K562 (cell line): Measurements from ENCODE around the gene NCAPD2. TPM values are rescaled to one million over a fixed set of nuclear protein-coding genes. Genes with fewer than 3 reads are reported as not detected.
A peak's percentile ranks its signal among the peaks of the same experiment; 100 is the strongest.

Experiments used
- CBX1 ChIP-seq: sonication (generic); IDR thresholded peaks from 2 replicates; pipeline ENCODE4 v1.6.1; 2016; ENCODE audit warnings: antibody characterized with exemption, low read depth, mild to moderate bottlenecking
- CBX2 ChIP-seq: fragments of 200-600 bp; sonication (generic); IDR thresholded peaks from one replicate; pipeline ENCODE4 v1.6.1; 2012; ENCODE audit warnings: mild to moderate bottlenecking, low read length, inconsistent platforms; ENCODE audit not compliant: insufficient read depth, poor library complexity, severe bottlenecking
- ELF2 ChIP-seq: fragments of 250-450 bp; sonication (Bioruptor Pico); IDR thresholded peaks from 2 replicates; pipeline ENCODE4 v1.5.0; 2021; ENCODE audit warnings: mild to moderate bottlenecking
- ETS2 ChIP-seq: IDR thresholded peaks from 2 replicates; pipeline ENCODE4 v1.6.1; 2016; ENCODE audit warnings: borderline replicate concordance, missing genetic modification characterization, mild to moderate bottlenecking, moderate library complexity, missing compliant biosample characterization; ENCODE audit not compliant: poor library complexity, severe bottlenecking
- EZH2 ChIP-seq: IDR thresholded peaks from 2 replicates; pipeline ENCODE4 v1.6.1; 2012; ENCODE audit warnings: low read depth, mild to moderate bottlenecking, inconsistent platforms, low read length, borderline replicate concordance
- GABPB1 ChIP-seq: sonication (generic); formaldehyde crosslinking; IDR thresholded peaks from 2 replicates; pipeline ENCODE4 v1.8.0; 2022; ENCODE audit warnings: mild to moderate bottlenecking, missing genetic modification reagents
- HINFP ChIP-seq: fragments of 450-650 bp; conservative IDR thresholded peaks from 2 replicates; pipeline ENCODE4 v1.6.1; 2016; ENCODE audit warnings: missing genetic modification characterization, low read depth, mild to moderate bottlenecking, control low read depth, missing compliant biosample characterization
- HLTF ChIP-seq: fragments of 450-650 bp; IDR thresholded peaks from 2 replicates; pipeline ENCODE4 v1.6.1; 2016
- KAT8 ChIP-seq: fragments of 450-650 bp; IDR thresholded peaks from 2 replicates; pipeline ENCODE4 v1.6.1; 2016; ENCODE audit warnings: low read depth, mild to moderate bottlenecking
- MIER1 ChIP-seq: fragments of 450-650 bp; IDR thresholded peaks from 2 replicates; pipeline ENCODE4 v1.6.1; 2016; ENCODE audit warnings: antibody characterized with exemption, mild to moderate bottlenecking, low read depth
- NFIX ChIP-seq: fragments of 250-450 bp; sonication (Bioruptor Pico); IDR thresholded peaks from 2 replicates; pipeline ENCODE4 v1.4.0; 2020; ENCODE audit warnings: low read depth, mild to moderate bottlenecking, moderate library complexity
- POLR3A ChIP-seq: IDR thresholded peaks from 2 replicates; pipeline ENCODE4 v1.6.1; 2011; ENCODE audit warnings: borderline replicate concordance, mild to moderate bottlenecking, moderate library complexity; ENCODE audit not compliant: insufficient read length, insufficient read depth; ENCODE audit errors: extremely low read depth
- PRMT5 ChIP-seq: sonication (generic); formaldehyde crosslinking; IDR thresholded peaks from 2 replicates; pipeline ENCODE4 v1.5.0; 2020; ENCODE audit warnings: missing genetic modification reagents
- RCOR1 ChIP-seq, 2 experiments: IDR thresholded peaks; 2 replicates each; pipeline ENCODE4 v1.6.1; 2012; ENCODE audit warnings: low read depth in 2 of 2, low read length in 2 of 2, borderline replicate concordance in 1 of 2, improper control_type of control experiment in 1 of 2
- RREB1 ChIP-seq: fragments of 250-450 bp; sonication (Bioruptor Pico); IDR thresholded peaks from 2 replicates; pipeline ENCODE4 v1.4.0; 2020
- SETDB1 ChIP-seq: IDR thresholded peaks from one replicate; pipeline ENCODE4 v1.6.1; 2012; ENCODE audit warnings: low read length, control low read depth, inconsistent platforms
- SMAD4 ChIP-seq: fragments of 250-450 bp; sonication (Bioruptor Pico); conservative IDR thresholded peaks from 2 replicates; pipeline ENCODE4 v1.8.0; 2021; ENCODE audit warnings: inconsistent platforms, mild to moderate bottlenecking, moderate library complexity
- SRSF3 ChIP-seq: fragments of 200-400 bp; formaldehyde crosslinking; IDR thresholded peaks from 2 replicates; pipeline ENCODE4 v1.6.1; 2016; ENCODE audit warnings: mild to moderate bottlenecking, low read length, moderate library complexity; ENCODE audit not compliant: insufficient read depth
- polyA plus RNA-seq, 8 experiments: library from polyadenylated mRNA; depleted of rRNA in 4 of 8; stranded (reverse) in 5 of 8; unstranded in 3 of 8; fragments of >200 nt; fragmentation: Nextera tagmentation in 2 of 8; fragmentation: Illumina TruSeq in 1 of 8; extraction: Ambion mirVana in 2 of 8; extraction: Trizol in 1 of 8; gene quantifications; 2 replicates each; pipeline versions ENCODE4 v1.2.1 to v1.2.3, GENCODE V29; 2011 to 2014; ENCODE audit warnings: inconsistent platforms in 1 of 8, missing spikeins in 1 of 8
- total RNA-seq, 7 experiments: library from RNA; depleted of rRNA in 6 of 7; stranded (reverse); fragments of >200 nt in 6 of 7; fragmentation: Illumina TruSeq in 2 of 7; extraction: Trizol in 2 of 7; gene quantifications; 2 replicates each; pipeline versions ENCODE4 v1.2.1 to v1.2.3, GENCODE V29; 2011 to 2021; ENCODE audit warnings: low replicate concordance in 1 of 7

Gene NCAPD2
- total and polyA plus RNA-seq, 9 of the 15 experiments (the other 6 are each of a cell fraction or from before 2014, with no cell fraction given): 16.9 to 93.7 (median 68.3) TPM

- TF ChIP-seq EZH2: no peak
- no peak for TF ChIP-seq KAT8
- TF ChIP-seq POLR3A: no peak
- peak in 1 of 2 experiments; percentile 28; a peak in 1 of 4 replicates for TF ChIP-seq RCOR1 (IDR thresholded peaks at IDR 0.05; ENCODE audit: borderline replicate concordance in 1 of 2, low read depth in 2 of 2, low read length in 2 of 2)
- TF ChIP-seq SETDB1: no peak
- no peak for TF ChIP-seq SRSF3
- no peak for TF ChIP-seq RREB1 (CRISPR knock-in tag)
- no peak for TF ChIP-seq CBX2
- TF ChIP-seq PRMT5 (CRISPR knock-in tag): no peak
- TF ChIP-seq HLTF: no peak
- TF ChIP-seq GABPB1 (CRISPR knock-in tag): no peak
- no peak for TF ChIP-seq SMAD4
- no peak for TF ChIP-seq ELF2 (CRISPR knock-in tag)
- TF ChIP-seq HINFP (tag): no peak
- no peak for TF ChIP-seq CBX1
- no peak for TF ChIP-seq MIER1
- TF ChIP-seq ETS2 (tag): no peak
- no peak for TF ChIP-seq NFIX (CRISPR knock-in tag)
Observed at GRCh38 chr12:6532051-6532926, 38.4 kb downstream of the NCAPD2 start (continued).
